ENCODE measurements around the gene PDE4D. TPM values are rescaled to one million over a fixed set of nuclear protein-coding genes. Genes with fewer than 3 reads are reported as not detected.

The PDE4D gene
- total RNA-seq, 1 donor from 2014 or later = 13.2 TPM

- Mint-ChIP-seq H3K4me1 (ENCODE audit: low read depth, unreplicated experiment) (peaks cover 13% of the 10 kb centered on the region), H3K4me3 (ENCODE audit: unreplicated experiment) (no peak overlapping the region), H3K9me3 (ENCODE audit: unreplicated experiment) (no peaks in the 10 kb centered on the region), H3K36me3 (ENCODE audit: unreplicated experiment) (no peaks in the 10 kb centered on the region), H3K27ac (ENCODE audit: unreplicated experiment) (no peak overlapping the region), H3K27me3 (ENCODE audit: unreplicated experiment) (no peaks in the 10 kb centered on the region)
- DNase-seq = no peak
- no peak for TF ChIP-seq CTCF (IDR thresholded peaks at IDR 0.05; ENCODE audit: partially characterized antibody, unreplicated experiment)
Measured at GRCh38 chr5:59484618-59485017, 408.9 kb downstream of the PDE4D start.

GRCh38 chr5:59483971-59484472, 409.5 kb downstream of the PDE4D start:
- H3K27me3 Mint-ChIP-seq (ENCODE audit: unreplicated experiment) = no peaks in the 10 kb centered on the region
- H3K4me1 Mint-ChIP-seq (ENCODE audit: low read depth, unreplicated experiment) = peaks cover 13% of the 10 kb centered on the region
- no peak overlapping the region for H3K27ac Mint-ChIP-seq (ENCODE audit: unreplicated experiment)
- no peaks in the 10 kb centered on the region for H3K36me3 Mint-ChIP-seq (ENCODE audit: unreplicated experiment)
- TF ChIP-seq CTCF (IDR thresholded peaks at IDR 0.05; ENCODE audit: partially characterized antibody, unreplicated experiment) = no peak
- DNase-seq = no peak
- H3K9me3 Mint-ChIP-seq (ENCODE audit: unreplicated experiment) = no peaks in the 10 kb centered on the region
- H3K4me3 Mint-ChIP-seq (ENCODE audit: unreplicated experiment) = no peak overlapping the region

- no peak for TF ChIP-seq CTCF (IDR thresholded peaks at IDR 0.05; ENCODE audit: partially characterized antibody, unreplicated experiment)
- no peak for DNase-seq
- Mint-ChIP-seq H3K27me3 (ENCODE audit: unreplicated experiment) (no peaks in the 10 kb centered on the region), H3K9me3 (ENCODE audit: unreplicated experiment) (no peaks in the 10 kb centered on the region), H3K36me3 (ENCODE audit: unreplicated experiment) (no peaks in the 10 kb centered on the region), H3K4me1 (ENCODE audit: low read depth, unreplicated experiment) (peaks cover 2% of the 10 kb centered on the region), H3K4me3 (ENCODE audit: unreplicated experiment) (no peak overlapping the region), H3K27ac (ENCODE audit: unreplicated experiment) (no peak overlapping the region)
Measured at GRCh38 chr5:59479086-59479485, 414.4 kb downstream of the PDE4D start.

GRCh38 chr5:59474324-59474723, 419.2 kb downstream of the PDE4D start:
- no peak overlapping the region for H3K27ac Mint-ChIP-seq (ENCODE audit: unreplicated experiment)
- no peaks in the 10 kb centered on the region for H3K36me3 Mint-ChIP-seq (ENCODE audit: unreplicated experiment)
- H3K27me3 Mint-ChIP-seq (ENCODE audit: unreplicated experiment) = no peaks in the 10 kb centered on the region
- TF ChIP-seq CTCF (IDR thresholded peaks at IDR 0.05; ENCODE audit: partially characterized antibody, unreplicated experiment) = no peak
- no peaks in the 10 kb centered on the region for H3K9me3 Mint-ChIP-seq (ENCODE audit: unreplicated experiment)
- H3K4me1 Mint-ChIP-seq (ENCODE audit: low read depth, unreplicated experiment) = peaks cover 1% of the 10 kb centered on the region
- no peak for DNase-seq
- no peak overlapping the region for H3K4me3 Mint-ChIP-seq (ENCODE audit: unreplicated experiment)

- DNase-seq = no peak
- no peaks in the 10 kb centered on the region for H3K9me3 Mint-ChIP-seq (ENCODE audit: unreplicated experiment)
- no peak overlapping the region for H3K4me3 Mint-ChIP-seq (ENCODE audit: unreplicated experiment)
- H3K27me3 Mint-ChIP-seq (ENCODE audit: unreplicated experiment) = no peaks in the 10 kb centered on the region
- H3K36me3 Mint-ChIP-seq (ENCODE audit: unreplicated experiment) = no peaks in the 10 kb centered on the region
- H3K4me1 Mint-ChIP-seq (ENCODE audit: low read depth, unreplicated experiment) = no peaks in the 10 kb centered on the region
- no peak for TF ChIP-seq CTCF (IDR thresholded peaks at IDR 0.05; ENCODE audit: partially characterized antibody, unreplicated experiment)
- no peak overlapping the region for H3K27ac Mint-ChIP-seq (ENCODE audit: unreplicated experiment)
Measured at GRCh38 chr5:59473611-59474010, 419.9 kb downstream of the PDE4D start.
